K562 (cell line): ENCODE measurements around the gene ANGPTL1. TPM values are rescaled to one million over a fixed set of nuclear protein-coding genes. Genes with fewer than 3 reads are reported as not detected.

ENCODE experiments used
- ATAC-seq: fragments of 200-7000 bp; cut with Tn5 transposase; 3 replicates; pipeline ENCODE4 v1.9.1; 2020; ENCODE audit warnings: moderate library complexity
- BruUV-seq: library from RNA; stranded (reverse); fragments of 400-500 nt; replicated peaks from 2 replicates; lab custom pipeline; 2021; lab: Mats Ljungman, UMichigan
- CTCF ChIA-PET: fragments of 300-600 bp; formaldehyde crosslinking; extraction: SDS; loops from one replicate; lab custom pipeline; 2021; ENCODE audit warnings: low intra/inter-chr PET ratio; lab: Yijun Ruan, JAX
- POLR2A ChIA-PET: fragments of 300-600, 350-650 bp; sonication (Branson Sonifier 250); formaldehyde crosslinking; extraction: SDS; loops from one replicate; lab custom pipeline; 2021; ENCODE audit warnings: antibody characterized with exemption, inconsistent platforms; lab: Yijun Ruan, JAX
- DNase-seq, 4 experiments: peaks; one replicate each; pipeline versions ENCODE4 v3.0.0 to v3.0.0-alpha.2; 2011 to 2018; ENCODE audit warnings: low spot score in 3 of 4, mixed read lengths in 3 of 4; ENCODE audit errors: extremely low read depth in 1 of 4
- FAIRE-seq: peaks from 2 replicates; lab custom pipeline; 2011; peaks lifted over from hg19 to GRCh38; lab: Jason Lieb, UNC
- H2AFZ ChIP-seq: 2 replicates; pipeline ENCODE4 v1.6.0; 2011; ENCODE audit warnings: low read depth, low read length, control low read depth, inconsistent platforms
- H3K27ac ChIP-seq: fragments of 200-600 bp; 3 replicates; pipeline ENCODE4 v1.8.0; 2011; ENCODE audit warnings: low read depth, mild to moderate bottlenecking, control low read depth, inconsistent platforms, low read length, moderate library complexity, mixed read lengths; ENCODE audit errors: extremely low read depth
- H3K27me3 ChIP-seq, 2 experiments: fragments of 300-600 bp in 1 of 2; 2 replicates in 1 of 2; 3 replicates in 1 of 2; pipeline versions ENCODE4 v1.6.0 to v1.8.0; 2011; ENCODE audit warnings: inconsistent platforms in 2 of 2, low read length in 2 of 2, mild to moderate bottlenecking in 1 of 2, mixed read lengths in 1 of 2, moderate library complexity in 1 of 2; ENCODE audit not compliant: control insufficient read depth in 2 of 2, insufficient read depth in 2 of 2
- H3K36me3 ChIP-seq: fragments of 300-600 bp; 3 replicates; pipeline ENCODE4 v1.8.0; 2011; ENCODE audit warnings: mild to moderate bottlenecking, low read length, inconsistent platforms; ENCODE audit not compliant: control insufficient read depth, insufficient read depth
- H3K4me1 ChIP-seq, 2 experiments: fragments of 200-600 bp in 1 of 2; replicated peaks in 1 of 2; 2 replicates in 1 of 2; 3 replicates in 1 of 2; pipeline versions ENCODE4 v1.5.1 to v1.8.0; 2011; ENCODE audit warnings: inconsistent platforms in 2 of 2, low read length in 2 of 2, mild to moderate bottlenecking in 1 of 2, mixed read lengths in 1 of 2, moderate library complexity in 1 of 2; ENCODE audit not compliant: control insufficient read depth in 2 of 2, insufficient read depth in 2 of 2
- H3K4me2 ChIP-seq: 2 replicates; pipeline ENCODE4 v1.6.1; 2011; ENCODE audit warnings: low read length, control low read depth, inconsistent platforms, mixed read lengths; ENCODE audit not compliant: insufficient read depth
- H3K4me3 ChIP-seq: fragments of 200-600 bp; sonication (generic), shearing (Covaris generic); 2 replicates; pipeline ENCODE4 v1.5.1; 2016; ENCODE audit warnings: control low read depth, inconsistent platforms
- H3K79me2 ChIP-seq: fragments of 200-600 bp; 3 replicates; pipeline ENCODE4 v1.8.0; 2011; ENCODE audit warnings: low read length, inconsistent platforms; ENCODE audit not compliant: control insufficient read depth, insufficient read depth
- H3K9ac ChIP-seq, 2 experiments: 2 replicates each; pipeline versions ENCODE4 v1.6.0 to v1.6.1; 2011; ENCODE audit warnings: low read depth in 2 of 2, low read length in 2 of 2, control low read depth in 1 of 2, inconsistent platforms in 1 of 2, mild to moderate bottlenecking in 1 of 2, mixed read lengths in 1 of 2; ENCODE audit not compliant: insufficient read depth in 1 of 2
- H3K9me1 ChIP-seq: one replicate; pipeline ENCODE4 v1.6.0; 2011; ENCODE audit warnings: inconsistent platforms, mild to moderate bottlenecking, low read length, moderate library complexity; ENCODE audit not compliant: control insufficient read depth, insufficient read depth
- H3K9me3 ChIP-seq: replicated peaks from 2 replicates; pipeline ENCODE4 v1.5.1; 2011; ENCODE audit warnings: low read depth, low read length, inconsistent platforms; ENCODE audit not compliant: control insufficient read depth, insufficient read depth
- H4K20me1 ChIP-seq: replicated peaks from 2 replicates; pipeline ENCODE4 v1.6.1; 2011; ENCODE audit warnings: low read length, inconsistent platforms, mixed read lengths; ENCODE audit not compliant: control insufficient read depth, insufficient read depth
- AFF4 ChIP-seq: sonication (generic); formaldehyde crosslinking; IDR thresholded peaks from 2 replicates; pipeline ENCODE4 v1.8.0; 2023; ENCODE audit warnings: mild to moderate bottlenecking, missing genetic modification reagents
- EZH2 ChIP-seq: IDR thresholded peaks from 2 replicates; pipeline ENCODE4 v1.6.1; 2012; ENCODE audit warnings: low read depth, mild to moderate bottlenecking, inconsistent platforms, low read length, borderline replicate concordance
- ID3 ChIP-seq, 2 experiments: fragments of 250-450 bp in 1 of 2; fragments of 450-650 bp in 1 of 2; sonication (Bioruptor Pico) in 1 of 2; IDR thresholded peaks; 2 replicates each; pipeline versions ENCODE4 v1.6.1 to v1.8.0; 2016 to 2021; ENCODE audit warnings: mild to moderate bottlenecking in 2 of 2, moderate library complexity in 2 of 2, missing compliant biosample characterization in 1 of 2, missing genetic modification characterization in 1 of 2
- MCM7 ChIP-seq, 2 experiments: fragments of 450-650 bp; IDR thresholded peaks; 2 replicates each; pipeline ENCODE4 v1.6.1; 2016 to 2018
- MYNN ChIP-seq, 2 experiments: sonication (generic); formaldehyde crosslinking in 1 of 2; IDR thresholded peaks; 2 replicates each; pipeline versions ENCODE4 v1.5.0 to v1.6.1; 2016 to 2020; ENCODE audit warnings: antibody characterized with exemption in 1 of 2, missing genetic modification reagents in 1 of 2
- SMARCB1 ChIP-seq: IDR thresholded peaks from 2 replicates; pipeline ENCODE4 v1.6.1; 2011; ENCODE audit warnings: improper control_type of control experiment, low read depth; ENCODE audit not compliant: insufficient read length
- TCF7L2 ChIP-seq: fragments of 150-350 bp; IDR thresholded peaks from 2 replicates; pipeline ENCODE4 v1.6.1; 2016; ENCODE audit warnings: low read depth, mild to moderate bottlenecking, low read length, moderate library complexity
- ZNF197 ChIP-seq: fragments of 200-800 bp; sonication (Bioruptor generic); IDR thresholded peaks from 2 replicates; pipeline ENCODE4 v1.6.1; 2016; ENCODE audit warnings: low read depth, missing genetic modification characterization, missing compliant biosample characterization
- in situ Hi-C: fragments of 300-500 bp; cut with MboI; formaldehyde crosslinking; loops from 4 replicates; pipeline ENCODE4 v1.15.0; 2018; ENCODE audit warnings: inconsistent platforms, mixed read lengths
- intact Hi-C: fragments of 100-400 bp; cut with micrococcal nuclease; formaldehyde crosslinking; loops from 2 replicates; pipeline ENCODE4 v1.14.2; 2022
- polyA plus RNA-seq, 8 experiments: library from polyadenylated mRNA; depleted of rRNA in 4 of 8; stranded (reverse) in 5 of 8; unstranded in 3 of 8; fragments of >200 nt; fragmentation: Nextera tagmentation in 2 of 8; fragmentation: Illumina TruSeq in 1 of 8; extraction: Ambion mirVana in 2 of 8; extraction: Trizol in 1 of 8; gene quantifications; 2 replicates each; pipeline versions ENCODE4 v1.2.1 to v1.2.3, GENCODE V29; 2011 to 2014; ENCODE audit warnings: inconsistent platforms in 1 of 8, missing spikeins in 1 of 8
- total RNA-seq, 7 experiments: library from RNA; depleted of rRNA in 6 of 7; stranded (reverse); fragments of >200 nt in 6 of 7; fragmentation: Illumina TruSeq in 2 of 7; extraction: Trizol in 2 of 7; gene quantifications; 2 replicates each; pipeline versions ENCODE4 v1.2.1 to v1.2.3, GENCODE V29; 2011 to 2021; ENCODE audit warnings: low replicate concordance in 1 of 7
- TF ChIP-seq, protein P1 (sequence below): sonication (generic); IDR thresholded peaks from 2 replicates; pipeline ENCODE4 v1.6.1; 2016

ANGPTL1 gene
- total and polyA plus RNA-seq, 9 of the 15 experiments (the other 6 are each of a cell fraction or from before 2014, with no cell fraction given): 0.04 to 0.06 TPM; not detected in 7

GRCh38 chr1:178874966-178875365, 4.1 kb upstream of the ANGPTL1 start (continued):
- TF ChIP-seq TCF7L2: no peak
- TF ChIP-seq, protein P1, sequence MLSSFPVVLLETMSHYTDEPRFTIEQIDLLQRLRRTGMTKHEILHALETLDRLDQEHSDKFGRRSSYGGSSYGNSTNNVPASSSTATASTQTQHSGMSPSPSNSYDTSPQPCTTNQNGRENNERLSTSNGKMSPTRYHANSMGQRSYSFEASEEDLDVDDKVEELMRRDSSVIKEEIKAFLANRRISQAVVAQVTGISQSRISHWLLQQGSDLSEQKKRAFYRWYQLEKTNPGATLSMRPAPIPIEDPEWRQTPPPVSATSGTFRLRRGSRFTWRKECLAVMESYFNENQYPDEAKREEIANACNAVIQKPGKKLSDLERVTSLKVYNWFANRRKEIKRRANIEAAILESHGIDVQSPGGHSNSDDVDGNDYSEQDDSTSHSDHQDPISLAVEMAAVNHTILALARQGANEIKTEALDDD: no peak
- no peak for TF ChIP-seq MCM7 (IDR thresholded peaks at IDR 0.05)
- TF ChIP-seq ID3 (CRISPR knock-in tag; IDR thresholded peaks at IDR 0.05): no peak
- TF ChIP-seq ID3 (tag; IDR thresholded peaks at IDR 0.05): no peak

DNA sequence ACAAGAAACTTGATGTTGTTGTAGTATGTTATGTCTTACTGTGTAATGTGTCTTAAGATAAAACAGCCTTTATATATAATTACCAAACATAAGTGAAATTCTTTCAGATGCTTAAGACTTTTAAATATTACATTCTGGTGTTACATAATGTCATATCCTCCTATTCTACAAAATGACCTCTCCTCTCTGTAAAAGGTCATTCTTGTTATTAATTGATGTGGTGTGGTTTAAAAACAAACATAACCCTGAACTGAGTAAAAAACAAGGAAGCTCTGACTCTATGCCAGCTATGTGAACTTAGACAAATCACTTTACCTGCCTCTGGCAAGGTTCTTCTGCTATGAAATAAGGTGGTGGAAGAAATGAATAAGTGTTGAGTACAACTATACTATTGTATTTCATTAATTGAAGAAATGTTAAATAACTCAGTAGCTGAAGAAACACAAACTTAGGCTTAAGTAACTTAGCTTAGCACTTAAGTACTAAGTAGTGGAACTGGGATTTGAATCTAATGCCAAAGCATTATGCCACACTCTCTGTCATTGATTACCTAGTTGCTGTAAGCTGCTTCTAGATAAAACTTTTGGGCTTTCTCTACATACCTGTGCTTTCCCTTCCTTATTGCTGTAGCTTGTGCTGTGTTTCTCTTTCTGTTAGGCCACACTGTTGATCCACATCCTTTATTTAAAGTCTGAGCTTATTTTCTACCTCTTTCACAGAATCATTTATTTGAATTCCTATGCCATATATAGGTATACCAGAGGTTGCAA, 859 bp upstream of the ANGPTL1 start:
- no peaks in the 10 kb centered on the region for H3K9me3 ChIP-seq
- POLR2A ChIA-PET: interaction anchor here (1.5 to 1.9 kb wide), 3 partner anchors 8 to 14 kb away, joined by 3 to 9 read pairs (median 6); no protein-coding TSS in a partner anchor
- DNase-seq: no peak
- H3K4me1 ChIP-seq: no peaks in the 10 kb centered on the region
- no TSS peak for BruUV-seq
- no peak for ATAC-seq
- H3K27ac ChIP-seq: no peak overlapping the region
- no peak overlapping the region for H3K9ac ChIP-seq
- no peak for TF ChIP-seq SMARCB1
- TF ChIP-seq AFF4: no peak
- no peak for TF ChIP-seq ZNF197 (CRISPR knock-in tag)
- TF ChIP-seq MYNN (IDR thresholded peaks at IDR 0.05): no peak
- TF ChIP-seq MYNN (CRISPR knock-in tag; IDR thresholded peaks at IDR 0.05): no peak
- no peak for TF ChIP-seq EZH2
- H3K4me3 ChIP-seq: no peak overlapping the region
- no peak for FAIRE-seq
- no peaks in the 10 kb centered on the region for H3K36me3 ChIP-seq
- H3K4me2 ChIP-seq: no peak overlapping the region
- no peak overlapping the region for H2AFZ ChIP-seq
- H3K79me2 ChIP-seq: no peaks in the 10 kb centered on the region
- CTCF ChIA-PET: no interaction called here
- in situ Hi-C loops (no loop called here), intact Hi-C loops (no loop called here)
- peaks cover 4 to 9% of the 10 kb centered on the region in 2 experiments; a peak in 4 of 5 replicates for H3K27me3 ChIP-seq
- H3K9me1 ChIP-seq: no peaks in the 10 kb centered on the region
- H4K20me1 ChIP-seq: no peaks in the 10 kb centered on the region
